ENCODE data around the gene KDM2A.

DNA sequence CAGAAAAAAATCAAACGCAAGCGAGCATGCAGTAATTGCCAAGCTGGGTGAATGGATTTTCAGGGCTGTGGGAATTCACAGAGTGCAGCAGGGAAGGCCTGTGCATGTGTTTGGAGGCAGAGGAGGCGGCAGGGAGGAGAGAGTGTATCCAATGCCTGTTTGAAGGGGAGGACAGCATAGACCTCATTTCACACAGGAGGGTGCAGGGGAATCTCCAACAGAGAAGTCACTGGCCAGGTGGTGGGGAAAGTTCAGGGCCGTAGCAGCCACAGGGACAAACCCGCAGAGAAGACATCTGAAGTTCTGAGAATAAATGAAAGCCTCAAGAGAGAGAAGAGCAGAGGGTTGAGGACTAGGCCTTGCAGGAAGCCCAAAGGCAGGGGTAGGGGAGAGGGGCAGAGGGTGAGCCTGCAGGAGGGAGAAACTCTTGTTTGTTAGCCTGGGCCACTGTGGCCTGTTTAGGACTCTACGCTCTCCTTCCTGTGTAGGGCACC lies 19.2 kb upstream of the KDM2A start:
- no peak for TF ChIP-seq POLR2A (IDR thresholded peaks at IDR 0.05)
- no peak for TF ChIP-seq CTCF (IDR thresholded peaks at IDR 0.05)
